ENCODE data around the gene SLC19A2. TPM values are rescaled to one million over a fixed set of nuclear protein-coding genes. Genes with fewer than 3 reads are reported as not detected.

Gene SLC19A2
- total and polyA plus RNA-seq, 2 of the 13 experiments (the other 11 are each of a cell fraction or from before 2014, with no cell fraction given) = 30.4 to 56.0 TPM

GRCh38 chr1:169484683-169485430, 887 bp downstream of the SLC19A2 start (continued):
- TF ChIP-seq DMTF1 (CRISPR knock-in tag; IDR thresholded peaks at IDR 0.05) = no peak
- TF ChIP-seq ZBTB33 (CRISPR knock-in tag; IDR thresholded peaks at IDR 0.05) = no peak
- no peak for TF ChIP-seq ZNF768 (CRISPR knock-in tag; IDR thresholded peaks at IDR 0.05)
- TF ChIP-seq ZNF235 (CRISPR knock-in tag; IDR thresholded peaks at IDR 0.05; ENCODE audit: borderline replicate concordance) = no peak; the same call in 1 of the 2 replicates
- no peak for TF ChIP-seq ARHGAP35 (CRISPR knock-in tag; IDR thresholded peaks at IDR 0.05; ENCODE audit: borderline replicate concordance)
- TF ChIP-seq NFE2L1 (CRISPR knock-in tag; IDR thresholded peaks at IDR 0.05; ENCODE audit: borderline replicate concordance) = no peak
- TF ChIP-seq FOXK1 (CRISPR knock-in tag; IDR thresholded peaks at IDR 0.05; ENCODE audit: borderline replicate concordance, low read depth) = peak; percentile 17; the same call in 1 of the 2 replicates
- TF ChIP-seq ZNF207 (IDR thresholded peaks at IDR 0.05; ENCODE audit: borderline replicate concordance) = no peak
- no peak for TF ChIP-seq GRHL1 (CRISPR knock-in tag; conservative IDR thresholded peaks at IDR 0.05)
- TF ChIP-seq ZNF577 (CRISPR knock-in tag; IDR thresholded peaks at IDR 0.05; ENCODE audit: borderline replicate concordance, low read depth) = no peak
- TF ChIP-seq, protein P1, sequence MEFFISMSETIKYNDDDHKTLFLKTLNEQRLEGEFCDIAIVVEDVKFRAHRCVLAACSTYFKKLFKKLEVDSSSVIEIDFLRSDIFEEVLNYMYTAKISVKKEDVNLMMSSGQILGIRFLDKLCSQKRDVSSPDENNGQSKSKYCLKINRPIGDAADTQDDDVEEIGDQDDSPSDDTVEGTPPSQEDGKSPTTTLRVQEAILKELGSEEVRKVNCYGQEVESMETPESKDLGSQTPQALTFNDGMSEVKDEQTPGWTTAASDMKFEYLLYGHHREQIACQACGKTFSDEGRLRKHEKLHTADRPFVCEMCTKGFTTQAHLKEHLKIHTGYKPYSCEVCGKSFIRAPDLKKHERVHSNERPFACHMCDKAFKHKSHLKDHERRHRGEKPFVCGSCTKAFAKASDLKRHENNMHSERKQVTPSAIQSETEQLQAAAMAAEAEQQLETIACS (CRISPR knock-in tag; IDR thresholded peaks at IDR 0.05) = no peak
- TF ChIP-seq ZNF234 (CRISPR knock-in tag; conservative IDR thresholded peaks at IDR 0.05) = no peak
- TF ChIP-seq DBP (CRISPR knock-in tag; IDR thresholded peaks at IDR 0.05; ENCODE audit: not compliant biosample characterization) = no peak
- TF ChIP-seq SSRP1 (CRISPR knock-in tag; IDR thresholded peaks at IDR 0.05) = peak; percentile 85; the same call in 1 of the 2 replicates
- TF ChIP-seq ZSCAN22 (CRISPR knock-in tag; IDR thresholded peaks at IDR 0.05) = no peak
- TF ChIP-seq NCOA1 (CRISPR knock-in tag; IDR thresholded peaks at IDR 0.05) = 0 out of 2 replicates have a peak, but pooled peaks have one; percentile 20
- TF ChIP-seq ZNF549 (CRISPR knock-in tag; IDR thresholded peaks at IDR 0.05) = no peak
- TF ChIP-seq ZNF678 (CRISPR knock-in tag; IDR thresholded peaks at IDR 0.05) = no peak
- no peak for TF ChIP-seq DNMT1 (CRISPR knock-in tag; IDR thresholded peaks at IDR 0.05)
- peak; percentile 71 for TF ChIP-seq CEBPG (CRISPR knock-in tag; IDR thresholded peaks at IDR 0.05)
- TF ChIP-seq DNMT3B (CRISPR knock-in tag; conservative IDR thresholded peaks at IDR 0.05) = no peak
- peak; percentile 61; the same call in 1 of the 2 replicates for TF ChIP-seq FLYWCH1 (CRISPR knock-in tag; IDR thresholded peaks at IDR 0.05)
- TF ChIP-seq HMGA1 (CRISPR knock-in tag; conservative IDR thresholded peaks at IDR 0.05) = no peak

Measured in HepG2 (cell line).